ENCODE data around the gene CEACAM8. TPM values are rescaled to one million over a fixed set of nuclear protein-coding genes. Genes with fewer than 3 reads are reported as not detected.
"Not testable (repeated sequence)": the region's sequence is repeated elsewhere in the genome, so short reads cannot be mapped to it uniquely, and the experiment has no call there.

The CEACAM8 gene
- total RNA-seq, 2 experiments from 2014 or later: not detected

GRCh38 chr19:42548552-42548951, 46.2 kb downstream of the CEACAM8 start:
- peaks cover 6% of the 10 kb centered on the region for H3K9me3 Mint-ChIP-seq
- H3K4me1 Mint-ChIP-seq: peaks cover 8% of the 10 kb centered on the region
- ChIA-PET POLR2A (no interaction called here), CTCF (no interaction called here)
- H3K27ac Mint-ChIP-seq: no peak overlapping the region
- DNase-seq: no peak
- H3K4me3 Mint-ChIP-seq: no peak overlapping the region
- H3K27me3 Mint-ChIP-seq: peaks cover 19% of the 10 kb centered on the region
- H3K36me3 Mint-ChIP-seq (ENCODE audit: low read depth): no peaks in the 10 kb centered on the region

DNA sequence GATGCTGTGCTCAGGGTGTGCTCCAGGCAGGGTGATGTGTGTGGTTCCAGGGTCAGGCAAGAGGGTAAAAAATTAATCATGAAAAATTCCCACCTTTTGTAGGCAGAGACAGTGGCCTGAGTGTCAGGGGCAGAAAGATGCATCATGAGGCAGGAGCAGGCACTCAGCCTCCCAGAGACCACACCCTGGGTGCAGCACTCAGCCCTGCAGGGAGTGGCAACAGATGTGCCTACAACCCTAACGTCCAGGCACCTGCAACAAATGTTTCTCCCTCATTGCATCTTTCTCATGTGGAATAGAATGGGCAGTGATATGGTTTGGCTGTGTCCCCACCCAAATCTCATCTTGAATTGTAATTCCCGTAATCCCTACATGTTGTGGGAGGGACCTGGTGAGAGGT, 46.8 kb downstream of the CEACAM8 start:
- ChIA-PET POLR2A (no interaction called here), CTCF (no interaction called here)
- no peak overlapping the region for H3K4me3 Mint-ChIP-seq

DNA sequence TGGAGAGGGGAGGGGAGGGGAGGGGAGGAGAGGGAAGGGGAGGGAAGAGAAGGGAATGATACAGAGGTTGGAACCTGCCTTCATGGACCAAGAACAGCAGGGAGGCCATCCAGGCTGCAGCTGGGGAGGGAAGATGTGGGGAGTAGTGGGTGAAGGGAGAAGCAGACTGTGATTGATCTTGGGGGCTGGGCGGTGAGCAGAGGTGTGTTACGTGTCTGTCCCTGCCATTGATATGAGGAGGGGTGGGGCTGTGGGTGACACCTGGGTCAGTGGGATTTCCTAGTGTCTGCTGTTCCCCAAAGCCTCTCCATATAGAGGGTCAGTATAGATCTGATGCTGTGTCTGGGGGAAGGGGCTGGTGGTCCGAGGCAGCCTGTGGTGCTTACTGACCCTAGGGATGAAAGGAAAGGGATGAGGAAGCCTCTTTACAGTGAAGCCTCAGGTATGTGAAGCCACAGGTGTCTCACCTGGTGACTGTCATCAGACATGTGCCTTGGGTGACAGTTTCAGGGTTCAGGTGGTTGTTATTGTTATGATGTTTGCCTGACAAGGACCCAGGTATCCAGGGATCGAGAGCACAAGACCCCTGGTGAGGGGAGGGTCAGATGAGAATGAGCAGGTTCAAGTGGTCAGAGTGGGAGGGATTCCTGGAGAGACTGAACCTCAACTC, 47.8 kb downstream of the CEACAM8 start:
- POLR2A ChIA-PET: no interaction called here
- Mint-ChIP-seq H3K4me1 (no peaks in the 10 kb centered on the region), H3K27ac (no peak overlapping the region), H3K27me3 (peaks cover 16% of the 10 kb centered on the region), H3K9me3 (peaks cover 6% of the 10 kb centered on the region), H3K4me3 (no peak overlapping the region), H3K36me3 (ENCODE audit: low read depth) (no peaks in the 10 kb centered on the region)
- no peak for DNase-seq
- CTCF ChIA-PET: no interaction called here

More for the DNA sequence above, 46.8 kb downstream of the CEACAM8 start:
- Mint-ChIP-seq H3K36me3 (ENCODE audit: low read depth) (no peaks in the 10 kb centered on the region), H3K4me1 (peaks cover 4% of the 10 kb centered on the region), H3K27me3 (peaks cover 19% of the 10 kb centered on the region), H3K27ac (no peak overlapping the region), H3K9me3 (peaks cover 6% of the 10 kb centered on the region)
- no peak for DNase-seq

GRCh38 chr19:42544146-42544545, 50.6 kb downstream of the CEACAM8 start:
- Mint-ChIP-seq H3K9me3 (peaks cover 1% of the 10 kb centered on the region), H3K27me3 (peaks cover 10% of the 10 kb centered on the region), H3K27ac (no peak overlapping the region), H3K4me3 (no peak overlapping the region), H3K36me3 (ENCODE audit: low read depth) (no peaks in the 10 kb centered on the region), H3K4me1 (no peaks in the 10 kb centered on the region)
- CTCF ChIA-PET: no interaction called here
- DNase-seq: no peak
- POLR2A ChIA-PET: no interaction called here

DNA sequence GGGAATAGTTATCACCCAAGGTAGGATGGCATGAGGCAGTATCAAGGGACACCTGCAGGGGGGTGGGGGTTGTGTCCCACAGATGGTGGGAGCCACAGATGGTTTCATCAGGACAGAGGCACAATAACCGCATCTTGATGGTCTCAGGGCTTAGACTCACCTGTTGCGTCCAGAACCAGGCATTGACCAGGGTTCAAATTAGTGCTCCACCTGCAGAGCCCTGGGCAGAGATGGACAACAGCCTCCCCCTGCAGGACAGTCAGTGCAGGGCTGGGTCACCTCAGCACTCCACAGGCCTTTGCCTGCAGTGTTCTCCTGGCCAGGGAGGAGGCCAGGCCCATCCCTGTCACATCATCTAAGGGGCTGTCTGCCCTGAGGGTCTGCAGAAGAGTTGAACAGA, 51.9 kb downstream of the CEACAM8 start:
- H3K36me3 Mint-ChIP-seq (ENCODE audit: low read depth): no peaks in the 10 kb centered on the region
- no peaks in the 10 kb centered on the region for H3K4me1 Mint-ChIP-seq
- no peak overlapping the region for H3K4me3 Mint-ChIP-seq
- peaks cover 13% of the 10 kb centered on the region for H3K27me3 Mint-ChIP-seq
- no peaks in the 10 kb centered on the region for H3K9me3 Mint-ChIP-seq
- H3K27ac Mint-ChIP-seq: no peak overlapping the region
- ChIA-PET CTCF (interaction anchor here (0.6 to 2.3 kb wide), 4 partner anchors 23 to 93 kb away, joined by 3 to 5 read pairs (median 4); no protein-coding TSS in a partner anchor), POLR2A (no interaction called here)
- DNase-seq: no peak

- ChIA-PET POLR2A (no interaction called here), CTCF (interaction anchor here (0.5 to 1.0 kb wide), 2 partner anchors 90 to 420 kb away, joined by 3 read pairs; no protein-coding TSS in a partner anchor)
- H3K27me3 Mint-ChIP-seq: peaks cover 6% of the 10 kb centered on the region
- no peaks in the 10 kb centered on the region for H3K36me3 Mint-ChIP-seq (ENCODE audit: low read depth)
- H3K4me1 Mint-ChIP-seq: no peaks in the 10 kb centered on the region
- no peak overlapping the region for H3K27ac Mint-ChIP-seq
- DNase-seq: no peak
- H3K9me3 Mint-ChIP-seq: no peaks in the 10 kb centered on the region
- H3K4me3 Mint-ChIP-seq: no peak overlapping the region
Observed at GRCh38 chr19:42540071-42540553, 54.6 kb downstream of the CEACAM8 start.

DNA sequence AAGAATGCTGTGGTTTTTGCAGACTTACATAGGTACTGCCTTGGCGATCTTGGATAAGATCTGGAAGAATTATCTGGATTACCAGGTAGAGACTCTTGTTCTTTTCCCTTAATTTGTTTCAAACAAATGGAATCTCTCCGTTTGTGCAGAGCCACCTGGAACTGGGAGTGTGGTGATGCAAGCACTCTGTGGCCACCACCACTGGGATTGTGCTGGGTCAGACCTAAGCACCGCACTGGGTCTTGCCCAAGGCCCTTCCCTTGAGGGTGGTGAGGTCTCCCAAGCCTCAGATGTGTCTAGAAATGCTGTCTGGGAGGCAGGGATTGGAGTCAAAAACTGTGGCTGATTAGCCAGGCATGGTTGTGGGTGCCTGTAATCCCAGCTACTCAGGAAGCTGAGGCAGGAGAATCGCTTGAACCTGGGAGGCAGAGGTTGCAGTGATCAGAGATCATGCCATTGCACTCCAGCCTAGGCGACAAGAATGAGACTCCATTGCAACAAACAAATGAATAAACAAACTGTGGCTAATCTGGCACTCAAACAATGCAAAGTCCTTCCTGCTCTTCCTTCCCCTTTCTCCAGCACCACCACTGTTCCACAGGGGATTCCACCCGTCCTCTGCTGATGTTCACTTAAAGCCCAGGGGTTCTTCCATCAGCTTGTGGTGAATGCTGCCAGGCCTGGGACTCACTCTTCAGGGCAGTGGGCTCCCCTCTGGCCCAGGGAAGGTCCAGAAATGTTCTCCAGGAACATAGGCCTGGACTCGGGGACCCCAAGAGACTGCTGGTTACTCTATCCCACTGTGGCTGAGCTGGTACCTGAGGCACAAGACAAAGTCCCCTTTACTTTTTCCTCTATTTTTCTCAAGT, 55.6 kb downstream of the CEACAM8 start:
- Mint-ChIP-seq H3K4me3 (no peak overlapping the region), H3K4me1 (no peaks in the 10 kb centered on the region), H3K27me3 (peaks cover 12% of the 10 kb centered on the region), H3K36me3 (ENCODE audit: low read depth) (no peaks in the 10 kb centered on the region), H3K9me3 (no peaks in the 10 kb centered on the region), H3K27ac (no peak overlapping the region)
- ChIA-PET POLR2A (no interaction called here), CTCF (interaction anchor here (0.5 kb wide), 1 partner anchor 419 kb away, joined by 3 read pairs; no protein-coding TSS in a partner anchor)
- no peak for DNase-seq

GRCh38 chr19:42535276-42535675, 59.4 kb downstream of the CEACAM8 start:
- not testable (repeated sequence) for H3K36me3 Mint-ChIP-seq (ENCODE audit: low read depth); H3K9me3 Mint-ChIP-seq; H3K27ac Mint-ChIP-seq; H3K4me1 Mint-ChIP-seq; H3K4me3 Mint-ChIP-seq; DNase-seq
- CTCF ChIA-PET: interaction anchor here (1.1 to 1.4 kb wide), 2 partner anchors 84 to 85 kb away, joined by 3 to 4 read pairs; no protein-coding TSS in a partner anchor
- peaks cover 16% of the 10 kb centered on the region for H3K27me3 Mint-ChIP-seq
- POLR2A ChIA-PET: interaction anchor here (0.6 to 1.1 kb wide), 2 partner anchors 16 to 80 kb away, joined by 3 to 4 read pairs; no protein-coding TSS in a partner anchor

- Mint-ChIP-seq H3K4me1 (peaks cover 10% of the 10 kb centered on the region), H3K4me3 (no peak overlapping the region), H3K27me3 (peaks cover 16% of the 10 kb centered on the region), H3K27ac (no peak overlapping the region), H3K9me3 (no peaks in the 10 kb centered on the region), H3K36me3 (ENCODE audit: low read depth) (no peaks in the 10 kb centered on the region)
- DNase-seq: no peak
- POLR2A ChIA-PET: no interaction called here
- CTCF ChIA-PET: interaction anchor here (1.1 to 1.4 kb wide), 2 partner anchors 83 to 84 kb away, joined by 3 to 4 read pairs; no protein-coding TSS in a partner anchor
Observed at GRCh38 chr19:42534391-42534790, 60.3 kb downstream of the CEACAM8 start.

- peaks cover 11% of the 10 kb centered on the region for H3K27me3 Mint-ChIP-seq
- POLR2A ChIA-PET: no interaction called here
Observed at GRCh38 chr19:42532891-42533290, 61.8 kb downstream of the CEACAM8 start.

GRCh38 chr19:42531313-42531712, 63.4 kb downstream of the CEACAM8 start:
- Mint-ChIP-seq H3K27me3 (peaks cover 11% of the 10 kb centered on the region), H3K4me3 (no peak overlapping the region), H3K36me3 (ENCODE audit: low read depth) (peaks cover 15% of the 10 kb centered on the region), H3K9me3 (no peaks in the 10 kb centered on the region), H3K27ac (no peak overlapping the region), H3K4me1 (peaks cover 40% of the 10 kb centered on the region)
- ChIA-PET CTCF (interaction anchor here (1.2 to 7.1 kb wide), 7 partner anchors 79 to 111 kb away, joined by 3 to 198 read pairs (median 6); no protein-coding TSS in a partner anchor), POLR2A (interaction anchor here (4.1 kb wide), 1 partner anchor 80 kb away, joined by 41 read pairs; no protein-coding TSS in a partner anchor)
- no peak for DNase-seq

More at GRCh38 chr19:42532891-42533290, 61.8 kb downstream of the CEACAM8 start:
- no peak overlapping the region for H3K27ac Mint-ChIP-seq
- no peaks in the 10 kb centered on the region for H3K9me3 Mint-ChIP-seq
- peaks cover 4% of the 10 kb centered on the region for H3K36me3 Mint-ChIP-seq (ENCODE audit: low read depth)
- H3K4me3 Mint-ChIP-seq: no peak overlapping the region
- peaks cover 25% of the 10 kb centered on the region for H3K4me1 Mint-ChIP-seq
- no peak for DNase-seq
- CTCF ChIA-PET: interaction anchor here (1.0 kb wide), 1 partner anchor 94 kb away, joined by 5 read pairs; no protein-coding TSS in a partner anchor

All from activated CD4-positive, alpha-beta memory T cell treated with anti-CD3 and anti-CD28 coated beads, Interleukin-2, amount 10 ng/mL, durations not matched to agents 7 days and 5 days (primary cell).